ENCODE results near the gene SCRT2.

Gene SCRT2

DNA sequence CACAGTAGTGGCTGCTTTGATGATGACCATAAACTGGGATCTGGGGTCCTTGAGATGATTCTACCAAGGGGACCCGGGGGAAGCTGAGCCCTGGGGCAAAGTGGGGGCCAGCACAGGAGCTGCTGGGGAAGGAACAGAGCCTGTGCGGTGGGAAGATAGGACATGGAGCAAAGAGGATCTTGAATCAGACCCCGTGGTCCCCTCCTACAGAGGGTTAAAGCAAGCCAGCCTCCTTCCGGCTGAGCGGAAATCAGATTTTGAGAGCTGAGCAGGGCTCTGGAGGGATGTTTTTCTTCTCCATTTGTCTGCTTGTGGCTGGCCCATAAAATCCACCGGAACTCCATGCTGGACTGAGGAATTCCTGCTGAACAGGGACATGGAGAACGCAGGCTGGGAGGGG is 55.4 kb downstream of the SCRT2 start:
- H3K27me3 Mint-ChIP-seq = peaks cover 77% of the 10 kb centered on the region
- no peak overlapping the region for H3K4me3 Mint-ChIP-seq
- no peak overlapping the region for H3K27ac Mint-ChIP-seq
- no peak for ATAC-seq
- no peaks in the 10 kb centered on the region for H3K36me3 Mint-ChIP-seq
- peaks cover 5% of the 10 kb centered on the region for H3K4me1 Mint-ChIP-seq
- H3K9me3 Mint-ChIP-seq = peaks cover 14% of the 10 kb centered on the region

DNA sequence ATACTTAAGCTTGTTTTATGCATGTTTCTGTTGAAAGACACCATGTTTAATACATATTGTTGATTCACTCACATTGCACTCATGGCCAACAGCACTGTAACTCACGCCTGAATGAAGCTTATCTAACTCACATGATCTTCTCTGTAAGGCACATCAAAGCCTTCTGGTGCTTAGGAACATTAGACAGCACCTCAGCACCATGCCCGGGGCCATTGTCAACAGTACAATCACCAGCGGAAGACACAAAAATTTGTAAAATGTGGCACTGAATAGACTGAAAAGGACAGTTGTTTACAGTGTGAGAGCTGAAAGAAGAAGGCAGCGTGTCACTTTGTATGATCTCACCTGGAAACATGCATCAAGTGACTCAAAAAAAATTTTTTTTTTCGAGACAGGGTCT is 56.6 kb downstream of the SCRT2 start:
- Mint-ChIP-seq H3K4me1 (peaks cover 5% of the 10 kb centered on the region), H3K27ac (no peak overlapping the region), H3K9me3 (peaks cover 11% of the 10 kb centered on the region), H3K36me3 (no peaks in the 10 kb centered on the region), H3K4me3 (no peak overlapping the region), H3K27me3 (peaks cover 86% of the 10 kb centered on the region)
- no peak for ATAC-seq

DNA sequence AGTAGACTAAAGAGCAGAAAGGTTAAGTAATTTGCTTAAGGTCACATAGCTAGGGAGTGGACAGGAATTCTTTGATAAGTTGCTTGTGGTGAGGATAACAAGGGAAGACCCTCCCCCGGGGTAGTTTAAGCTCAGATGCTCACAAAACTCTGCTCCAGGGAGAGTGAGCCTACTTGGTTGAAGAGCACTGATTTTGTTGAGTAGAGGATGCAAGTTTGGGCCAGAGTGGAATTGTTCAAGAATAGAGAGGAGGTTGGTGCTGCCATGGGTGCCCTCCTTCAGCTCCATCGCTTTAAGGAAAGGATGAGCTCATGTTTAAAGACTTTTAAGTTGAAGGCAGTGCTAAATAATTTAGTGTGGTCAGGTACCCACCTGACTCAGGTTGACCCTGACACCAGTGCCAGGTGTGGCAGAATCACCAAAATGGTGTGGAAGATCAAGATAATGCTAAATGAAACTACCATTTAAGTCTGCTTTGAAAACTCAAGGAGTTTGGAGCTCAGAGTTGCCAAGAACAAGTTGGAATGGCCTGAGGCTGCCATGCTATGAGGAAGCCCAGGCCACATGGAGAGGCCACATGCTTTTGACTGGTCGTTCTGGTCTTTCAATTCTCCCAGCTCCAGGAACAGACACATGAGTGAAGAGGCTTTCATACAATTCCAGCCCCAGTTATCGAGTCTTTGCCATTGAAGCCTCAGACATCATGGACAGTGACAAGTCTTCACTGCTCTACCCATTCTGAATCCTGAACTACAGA is 57.5 kb downstream of the SCRT2 start:
- no peak overlapping the region for H3K27ac Mint-ChIP-seq
- no peaks in the 10 kb centered on the region for H3K36me3 Mint-ChIP-seq
- peaks cover 11% of the 10 kb centered on the region for H3K9me3 Mint-ChIP-seq
- H3K4me1 Mint-ChIP-seq = peaks cover 5% of the 10 kb centered on the region
- no peak overlapping the region for H3K4me3 Mint-ChIP-seq
- peaks cover 93% of the 10 kb centered on the region for H3K27me3 Mint-ChIP-seq
- no peak for ATAC-seq

DNA sequence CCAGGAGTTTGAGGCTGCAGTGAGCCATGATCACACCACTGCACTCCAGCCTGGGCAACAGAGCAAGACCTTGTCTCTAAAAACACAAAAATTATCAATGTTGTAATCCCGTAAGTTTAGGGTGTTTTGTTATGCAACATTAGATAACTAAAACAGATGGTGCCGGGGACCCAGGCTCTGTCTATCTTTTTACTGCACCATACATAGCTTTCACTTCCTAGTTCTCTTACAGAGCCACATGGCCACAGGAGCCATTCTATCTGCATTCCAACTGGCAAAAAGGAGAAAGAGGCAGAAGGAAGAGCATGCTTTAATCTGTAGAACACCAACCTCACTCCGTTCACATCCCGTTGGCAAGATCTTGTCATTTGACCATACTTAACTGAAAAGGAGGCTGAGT is 60.1 kb downstream of the SCRT2 start:
- peaks cover 93% of the 10 kb centered on the region for H3K27me3 Mint-ChIP-seq
- H3K9me3 Mint-ChIP-seq = peaks cover 11% of the 10 kb centered on the region
- no peak overlapping the region for H3K27ac Mint-ChIP-seq
- H3K4me1 Mint-ChIP-seq = peaks cover 5% of the 10 kb centered on the region
- ATAC-seq = no peak
- no peak overlapping the region for H3K4me3 Mint-ChIP-seq
- no peaks in the 10 kb centered on the region for H3K36me3 Mint-ChIP-seq

DNA sequence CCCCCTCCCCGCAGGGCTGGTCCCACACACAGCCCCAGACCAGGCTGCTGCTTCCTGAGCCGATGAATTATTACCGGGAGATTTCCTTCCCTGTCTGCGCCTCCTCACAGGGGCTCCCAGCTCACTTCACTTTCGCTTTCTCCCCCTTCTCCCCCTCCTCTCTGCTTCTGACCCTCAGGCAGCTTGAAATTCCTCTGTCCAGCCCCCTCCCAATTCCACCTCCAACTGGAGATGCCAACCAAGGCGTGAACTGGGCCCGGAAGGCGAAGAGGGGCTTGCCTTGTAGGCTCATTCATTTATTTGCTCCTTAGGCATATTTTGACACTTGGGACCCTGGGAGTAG is 63.8 kb downstream of the SCRT2 start:
- no peaks in the 10 kb centered on the region for H3K9me3 Mint-ChIP-seq
- H3K4me1 Mint-ChIP-seq = peaks cover 5% of the 10 kb centered on the region
- H3K27me3 Mint-ChIP-seq = peaks cover 77% of the 10 kb centered on the region
- ATAC-seq = no peak
- no peak overlapping the region for H3K27ac Mint-ChIP-seq
- H3K36me3 Mint-ChIP-seq = no peaks in the 10 kb centered on the region
- no peak overlapping the region for H3K4me3 Mint-ChIP-seq
